Stomach (tissue), 9 donors: ENCODE data around the gene IL4I1. TPM values are rescaled to one million over a fixed set of nuclear protein-coding genes. Genes with fewer than 3 reads are reported as not detected.

Source experiments
- DNase-seq, 2 donors: peaks; one replicate each; pipeline versions ENCODE4 v3.0.0 to v3.0.0-alpha.2; 2013 to 2019
- H3K27ac ChIP-seq, 5 donors: fragments of 200-600 bp in 4 of 5; sonication (generic) in 4 of 5; one replicate each; pipeline ENCODE4 v1.5.1; 2013 to 2019; ENCODE audit warnings: mild to moderate bottlenecking in 1 of 5, moderate library complexity in 1 of 5
- H3K27me3 ChIP-seq, 3 donors: fragments of 200-600 bp; sonication (generic); one replicate each; pipeline ENCODE4 v1.5.1; 2017 to 2019; ENCODE audit warnings: mixed run types in 1 of 3
- H3K36me3 ChIP-seq, 4 donors: fragments of 200-600 bp; sonication (generic); 1 replicate in 3 of 4; 2 replicates in 1 of 4; pipeline ENCODE4 v1.5.1; 2016 to 2019
- H3K4me1 ChIP-seq, 4 donors: fragments of 200-600 bp; sonication (generic); one replicate each; pipeline ENCODE4 v1.5.1; 2016 to 2019
- H3K4me3 ChIP-seq, 4 donors: fragments of 200-600 bp; sonication (generic) in 3 of 4; one replicate each; pipeline ENCODE4 v1.5.1; 2016 to 2019; ENCODE audit warnings: mild to moderate bottlenecking in 1 of 4
- H3K9me3 ChIP-seq, 4 donors: fragments of 200-600 bp; sonication (generic); one replicate each; pipeline ENCODE4 v1.5.1; 2016 to 2019
- EP300 ChIP-seq: sonication (generic); formaldehyde crosslinking; IDR thresholded peaks from one replicate; pipeline ENCODE4 v1.6.1; 2017; ENCODE audit warnings: antibody characterized with exemption
- POLR2A ChIP-seq, 4 donors: fragments of 450-650 bp; IDR thresholded peaks; one replicate each; pipeline ENCODE4 v1.6.1; 2016; ENCODE audit warnings: antibody characterized with exemption in 4 of 4, control low read depth in 2 of 4, mild to moderate bottlenecking in 1 of 4, moderate library complexity in 1 of 4
- POLR2AphosphoS5 ChIP-seq, 3 donors: sonication (generic); formaldehyde crosslinking; IDR thresholded peaks; one replicate each; pipeline ENCODE4 v1.6.1; 2016; ENCODE audit warnings: antibody characterized with exemption in 3 of 3
- WGBS, 5 donors: extraction: QIAGEN DNeasy Blood & Tissue Kit in 3 of 5; methylation state at CpG; one replicate each; pipeline versions ENCODE4 v1.1.5 to v1.1.7; 2013 to 2018; 5-methylcytosine and 5-hydroxymethylcytosine counted together
- intact Hi-C: fragments of 100-400 bp; cut with DNase I; formaldehyde crosslinking; loops from one replicate; pipeline ENCODE4 v1.15.1; 2023; ENCODE audit warnings: low total_unique reads
- polyA plus RNA-seq, 3 donors: library from polyadenylated mRNA; stranded (reverse); fragments of 200-250 nt; gene quantifications; one replicate each; pipeline ENCODE4 v1.2.3, GENCODE V29; 2013
- total RNA-seq, 5 donors: library from RNA; depleted of rRNA; stranded (reverse); fragments of >200 nt; gene quantifications; one replicate each; pipeline versions ENCODE4 v1.1.0 to v1.2.3, GENCODE V29; 2014 to 2016
- TF ChIP-seq, protein P1 (sequence below), 7 experiments: fragments of 450-650 bp in 4 of 7; fragments of 200-600 bp in 3 of 7; sonication (generic) in 3 of 7; IDR thresholded peaks; one replicate each; pipeline ENCODE4 v1.5.1; 2016 to 2019; ENCODE audit warnings: antibody characterized with exemption in 7 of 7, control low read depth in 2 of 7, mild to moderate bottlenecking in 1 of 7
- donor health status: healthy with polysubstance abuse.
- donor health status: Bipolar disorder and iron deficiency.
- donor health status: healthy.

Gene IL4I1
- total and polyA plus RNA-seq, 8 donors = 0.45 to 1.1 (median 0.66) TPM; not detected in 2

GRCh38 chr19:49862391-49863253, 34.1 kb downstream of the IL4I1 start:
- TF ChIP-seq, protein P1, sequence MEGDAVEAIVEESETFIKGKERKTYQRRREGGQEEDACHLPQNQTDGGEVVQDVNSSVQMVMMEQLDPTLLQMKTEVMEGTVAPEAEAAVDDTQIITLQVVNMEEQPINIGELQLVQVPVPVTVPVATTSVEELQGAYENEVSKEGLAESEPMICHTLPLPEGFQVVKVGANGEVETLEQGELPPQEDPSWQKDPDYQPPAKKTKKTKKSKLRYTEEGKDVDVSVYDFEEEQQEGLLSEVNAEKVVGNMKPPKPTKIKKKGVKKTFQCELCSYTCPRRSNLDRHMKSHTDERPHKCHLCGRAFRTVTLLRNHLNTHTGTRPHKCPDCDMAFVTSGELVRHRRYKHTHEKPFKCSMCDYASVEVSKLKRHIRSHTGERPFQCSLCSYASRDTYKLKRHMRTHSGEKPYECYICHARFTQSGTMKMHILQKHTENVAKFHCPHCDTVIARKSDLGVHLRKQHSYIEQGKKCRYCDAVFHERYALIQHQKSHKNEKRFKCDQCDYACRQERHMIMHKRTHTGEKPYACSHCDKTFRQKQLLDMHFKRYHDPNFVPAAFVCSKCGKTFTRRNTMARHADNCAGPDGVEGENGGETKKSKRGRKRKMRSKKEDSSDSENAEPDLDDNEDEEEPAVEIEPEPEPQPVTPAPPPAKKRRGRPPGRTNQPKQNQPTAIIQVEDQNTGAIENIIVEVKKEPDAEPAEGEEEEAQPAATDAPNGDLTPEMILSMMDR (IDR thresholded peaks at IDR 0.05) = no peak
- TF ChIP-seq POLR2A (IDR thresholded peaks at IDR 0.05) (no peak), EP300 (no peak), POLR2AphosphoS5 (IDR thresholded peaks at IDR 0.05) (no peak)
- H3K27ac ChIP-seq = peak overlapping the region in 3 of 5 donors; percentile 53 to 78 (median 75)
- no peaks in the 10 kb centered on the region for H3K27me3 ChIP-seq
- peaks cover 39 to 55% (median 48%) of the 10 kb centered on the region in 4 donors for H3K4me1 ChIP-seq
- intact Hi-C loops = no loop called here
- 77 to 85% (median 83%) methylated on average over 46 to 49 of the region's 49 CpGs for WGBS, 5 donors
- H3K4me3 ChIP-seq = no peak overlapping the region
- DNase-seq = peak in 1 of 2 donors; percentile 43
- H3K36me3 ChIP-seq = peaks cover 59 to 75% (median 72%) of the 10 kb centered on the region in 4 donors
- H3K9me3 ChIP-seq = no peaks in the 10 kb centered on the region

GRCh38 chr19:49861541-49862378, 34.9 kb downstream of the IL4I1 start:
- Histone ChIP-seq H3K36me3 (peaks cover 66 to 83% (median 81%) of the 10 kb centered on the region in 4 donors), H3K27ac (peak overlapping the region; percentile 53 to 78 (median 75)), H3K9me3 (no peaks in the 10 kb centered on the region), H3K27me3 (no peaks in the 10 kb centered on the region), H3K4me1 (peaks cover 39 to 53% (median 45%) of the 10 kb centered on the region in 4 donors), H3K4me3 (peak overlapping the region in 1 of 4 donors; percentile 28)
- WGBS, 5 donors = 47 to 78% (median 70%) methylated on average over 40 to 60 of the region's 60 CpGs
- DNase-seq = peak; percentile 67 to 78
- TF ChIP-seq POLR2AphosphoS5 (IDR thresholded peaks at IDR 0.05) = peak in 2 of 3 donors; percentile 10 to 30
- TF ChIP-seq, protein P1 (IDR thresholded peaks at IDR 0.05) = no peak
- intact Hi-C loops = no loop called here

GRCh38 chr19:49861107-49861506, 35.6 kb downstream of the IL4I1 start:
- Histone ChIP-seq H3K27ac (peak overlapping the region; percentile 53 to 78 (median 75)), H3K4me1 (peaks cover 32 to 46% (median 39%) of the 10 kb centered on the region in 4 donors), H3K4me3 (peak overlapping the region in 1 of 4 donors; percentile 28), H3K9me3 (no peaks in the 10 kb centered on the region), H3K27me3 (no peaks in the 10 kb centered on the region), H3K36me3 (peaks cover 73 to 90% (median 88%) of the 10 kb centered on the region in 4 donors)
- WGBS, 5 donors = 14 to 31% (median 20%) methylated on average over 5 to 13 of the region's 13 CpGs
- TF ChIP-seq EP300 = no peak
- peak in 1 of 3 donors; percentile 6 for TF ChIP-seq POLR2AphosphoS5 (IDR thresholded peaks at IDR 0.05)
- no peak for TF ChIP-seq POLR2A (IDR thresholded peaks at IDR 0.05)
- intact Hi-C loops = no loop called here
- DNase-seq = peak; percentile 78 to 87

DNA sequence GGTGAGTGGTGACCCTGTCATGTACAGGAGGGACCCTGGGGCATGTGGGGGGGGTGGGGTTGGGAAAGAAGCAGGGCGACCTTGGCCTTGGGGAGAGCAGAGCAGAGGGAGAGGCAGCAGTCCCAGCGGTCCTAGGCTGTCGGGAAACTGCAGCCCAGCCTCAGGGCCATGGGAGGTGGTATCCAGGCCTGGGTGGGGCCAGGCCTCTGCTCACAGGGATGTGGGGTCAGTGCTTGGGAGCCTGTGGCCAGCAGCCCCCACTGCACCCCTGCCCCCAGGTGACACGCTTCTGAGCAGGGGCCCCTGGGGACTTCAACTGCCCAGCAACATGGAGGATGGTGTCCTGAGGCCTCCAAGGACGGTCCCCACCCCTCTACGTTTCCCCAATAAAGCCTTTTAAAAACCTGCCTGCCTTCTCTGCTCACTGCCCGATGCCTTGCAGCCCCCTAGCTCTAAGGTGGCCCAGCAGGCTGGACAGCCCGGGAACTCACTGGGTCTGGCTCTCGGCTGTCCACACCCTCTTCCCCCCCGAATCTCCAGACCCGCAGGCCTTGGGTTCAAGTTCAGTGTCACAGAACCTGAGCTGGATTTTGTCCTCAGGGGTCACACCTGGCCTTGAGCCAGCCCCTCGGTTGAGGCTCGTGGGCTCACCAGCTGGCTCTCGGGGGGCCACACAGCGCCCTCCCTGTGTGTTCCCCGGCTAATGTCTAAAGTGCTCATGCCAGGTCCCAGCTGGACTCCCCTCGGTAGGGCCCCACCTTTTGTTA, 36.2 kb downstream of the IL4I1 start:
- TF ChIP-seq, protein P1 (IDR thresholded peaks at IDR 0.05) = no peak
- TF ChIP-seq POLR2A (IDR thresholded peaks at IDR 0.05) (no peak), EP300 (no peak), POLR2AphosphoS5 (IDR thresholded peaks at IDR 0.05) (no peak)
- Histone ChIP-seq H3K9me3 (no peaks in the 10 kb centered on the region), H3K27ac (peak overlapping the region; percentile 53 to 78 (median 75)), H3K27me3 (no peaks in the 10 kb centered on the region), H3K36me3 (peaks cover 79 to 96% (median 93%) of the 10 kb centered on the region in 4 donors), H3K4me3 (peak overlapping the region in 1 of 4 donors; percentile 28), H3K4me1 (peaks cover 26 to 40% (median 33%) of the 10 kb centered on the region in 4 donors)
- DNase-seq = peak in 1 of 2 donors; percentile 25
- intact Hi-C loops = no loop called here
- WGBS, 5 donors = 62 to 77% (median 64%) methylated on average over 10 to 17 of the region's 17 CpGs
